ENCODE measurements around the gene HOXA5.

Gene HOXA5

DNA sequence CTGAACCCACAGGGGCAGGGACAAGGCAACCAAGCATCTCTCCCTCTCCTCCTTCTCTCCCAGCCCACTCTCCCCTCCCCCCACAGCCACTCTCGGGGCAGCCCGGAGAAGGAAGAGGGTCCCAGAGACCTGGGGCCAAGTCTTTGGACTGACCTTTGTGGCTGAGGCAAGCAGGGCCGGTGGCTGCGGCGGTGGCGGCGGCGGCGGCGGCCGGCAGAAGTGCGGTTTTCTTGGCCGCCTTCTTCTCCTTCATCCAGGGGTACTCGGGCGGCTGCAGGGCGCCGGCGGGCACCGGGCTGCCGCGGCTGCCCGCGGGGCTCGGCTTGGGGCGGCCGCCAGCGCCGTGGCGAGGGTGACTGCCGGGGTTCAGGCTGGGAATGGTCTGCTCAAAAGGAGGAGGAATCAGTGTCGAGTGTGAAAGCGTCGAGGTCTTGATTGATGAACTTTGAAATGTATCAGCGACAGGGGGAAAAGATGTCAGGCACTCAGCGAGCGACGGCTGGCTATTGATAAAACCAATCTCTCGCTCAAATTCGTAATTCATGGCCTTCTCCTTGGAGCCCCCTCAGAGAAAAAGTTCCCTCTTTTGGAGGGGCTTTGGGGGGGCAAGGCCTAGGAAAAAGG lies 41.4 kb downstream of the HOXA5 start:
- no peak for DNase-seq

DNA sequence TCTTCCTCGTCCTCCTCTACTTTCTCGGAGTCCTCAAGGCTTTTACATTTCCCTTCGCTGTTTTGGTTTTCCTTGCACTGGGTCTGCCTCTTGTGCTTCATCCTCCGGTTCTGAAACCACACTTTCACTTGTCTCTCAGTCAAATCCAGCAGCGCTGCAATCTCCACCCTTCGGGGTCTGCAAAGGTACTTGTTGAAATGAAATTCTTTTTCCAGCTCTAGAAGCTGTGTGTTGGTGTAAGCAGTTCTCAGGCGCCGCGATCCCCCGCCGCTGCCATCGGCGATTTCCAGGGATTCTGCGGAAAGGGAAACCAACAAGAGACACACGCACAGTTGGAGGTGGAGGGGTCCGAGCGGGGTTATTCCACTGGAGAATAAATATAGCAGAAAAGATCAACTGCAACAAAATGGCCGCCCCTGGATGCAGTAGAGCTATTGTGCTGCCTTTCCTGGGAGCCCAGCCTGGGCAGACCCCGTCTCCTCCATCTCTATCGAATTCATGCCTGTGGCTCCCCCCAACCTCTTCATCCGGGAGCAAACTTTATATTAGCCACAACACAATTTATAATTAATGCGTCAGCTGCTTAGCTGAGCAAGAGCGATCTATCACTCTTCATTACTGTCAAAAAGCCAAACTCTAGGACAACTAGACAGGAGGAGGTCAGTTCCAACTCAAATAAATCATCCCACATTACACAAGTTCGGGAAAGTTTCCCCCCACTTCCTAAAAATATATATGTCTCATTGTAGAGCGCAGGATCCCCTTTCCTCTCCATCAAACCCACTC lies 42.1 kb downstream of the HOXA5 start:
- DNase-seq, result no peak
- TF ChIP-seq POLR2A (IDR thresholded peaks at IDR 0.05; ENCODE audit: low read length) (no peak), GATA1 (IDR thresholded peaks at IDR 0.05; ENCODE audit: low read depth, low read length) (no peak)

More for the DNA sequence above, 41.4 kb downstream of the HOXA5 start:
- TF ChIP-seq GATA1 (IDR thresholded peaks at IDR 0.05; ENCODE audit: low read depth, low read length) (no peak), POLR2A (IDR thresholded peaks at IDR 0.05; ENCODE audit: low read length) (no peak)

GRCh38 chr7:27100694-27101170 lies 42.7 kb downstream of the HOXA5 start:
- no peak for DNase-seq
- TF ChIP-seq GATA1 (IDR thresholded peaks at IDR 0.05; ENCODE audit: low read depth, low read length), result no peak
- no peak for TF ChIP-seq POLR2A (IDR thresholded peaks at IDR 0.05; ENCODE audit: low read length)

GRCh38 chr7:27099453-27100370 lies 43.8 kb downstream of the HOXA5 start:
- DNase-seq, result no peak
- TF ChIP-seq GATA1 (IDR thresholded peaks at IDR 0.05; ENCODE audit: low read depth, low read length) (no peak), POLR2A (IDR thresholded peaks at IDR 0.05; ENCODE audit: low read length) (no peak)

DNA sequence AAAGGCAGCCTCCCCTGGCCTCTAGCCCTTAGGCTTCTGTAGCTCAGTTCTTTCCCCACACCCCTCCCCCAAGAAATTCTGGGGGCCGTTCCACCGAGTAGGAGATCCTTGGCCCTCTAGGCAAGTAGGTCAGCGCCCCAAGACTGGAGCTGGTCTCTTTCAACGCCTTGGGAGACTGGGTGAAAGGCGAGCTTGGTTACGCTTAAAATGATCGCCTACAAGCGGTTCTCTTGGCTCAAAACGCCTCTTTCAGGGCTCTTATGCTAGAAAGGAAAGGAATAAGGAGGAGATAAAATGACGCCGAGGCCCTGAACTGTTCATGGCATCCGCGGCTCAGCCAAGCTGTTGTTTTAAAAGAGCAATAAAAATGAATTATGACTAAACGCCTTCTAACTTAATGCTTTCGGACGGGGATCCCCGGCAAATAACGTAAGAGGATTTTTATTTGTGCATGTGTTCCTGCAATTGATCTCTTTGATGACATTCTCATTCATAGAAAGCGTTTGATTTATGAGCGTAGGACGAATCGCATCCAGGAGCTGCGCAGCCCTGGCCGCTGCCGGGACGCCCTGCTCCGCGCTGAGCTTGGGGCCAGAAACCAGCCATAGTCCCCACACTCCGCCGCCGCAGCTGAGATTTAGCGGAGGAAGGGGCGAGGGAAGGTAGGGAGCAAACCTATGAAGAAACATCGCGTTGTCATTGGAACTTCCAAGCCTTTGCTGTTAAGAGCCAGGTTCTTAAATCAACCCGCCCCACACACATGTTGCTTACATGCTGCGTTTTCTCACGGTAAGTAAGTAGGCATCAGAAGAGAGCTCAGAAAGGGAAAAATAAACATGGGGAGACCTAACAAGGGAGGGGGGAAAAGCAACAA lies 44.7 kb downstream of the HOXA5 start:
- no peak for DNase-seq
- TF ChIP-seq POLR2A (IDR thresholded peaks at IDR 0.05; ENCODE audit: low read length) (no peak), GATA1 (IDR thresholded peaks at IDR 0.05; ENCODE audit: low read depth, low read length) (no peak)

DNA sequence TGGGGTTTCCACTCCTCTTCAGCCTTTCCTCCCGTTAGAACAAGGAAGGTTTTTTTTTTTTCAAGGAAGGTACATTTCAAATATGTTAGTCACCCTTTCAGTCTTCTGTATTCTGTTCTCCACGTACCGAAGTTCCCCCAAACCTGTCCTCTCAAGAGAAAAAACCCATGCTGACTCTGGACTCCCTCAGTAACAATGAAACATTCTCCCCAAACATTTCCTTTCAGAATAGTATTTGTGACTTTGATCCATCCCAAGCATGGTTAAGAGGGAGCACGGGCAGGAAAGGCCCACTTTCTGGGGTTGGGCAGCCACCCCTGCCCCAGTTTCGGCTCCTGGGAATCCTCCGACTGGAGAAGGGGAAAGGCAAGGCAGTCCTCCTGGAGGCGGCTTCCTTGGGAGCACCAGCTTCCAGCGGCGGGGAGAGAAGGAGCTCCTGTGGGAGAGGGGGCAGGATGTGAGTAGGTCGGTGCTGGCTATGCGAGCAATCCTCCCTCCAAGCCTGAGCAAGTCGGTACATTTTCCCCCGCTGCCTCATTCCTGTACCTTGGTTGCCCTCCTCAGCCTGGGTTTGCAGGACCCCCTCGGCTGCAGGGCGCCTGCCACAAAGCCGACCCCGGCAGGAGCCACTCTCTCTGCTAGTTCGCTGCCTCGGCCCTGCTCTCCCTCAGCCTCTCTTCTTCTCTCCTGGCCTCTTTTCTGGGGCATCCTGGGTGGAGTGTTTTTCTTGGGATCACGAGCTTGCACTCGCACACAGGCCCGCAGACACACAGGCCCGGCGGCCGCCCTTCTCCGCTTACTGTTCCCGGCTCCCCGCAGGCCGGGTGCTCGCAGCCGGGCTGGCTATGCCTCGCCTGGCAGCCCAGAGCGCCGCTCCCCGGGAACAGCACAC lies 45.5 kb downstream of the HOXA5 start:
- TF ChIP-seq GATA1 (IDR thresholded peaks at IDR 0.05; ENCODE audit: low read depth, low read length), result no peak
- TF ChIP-seq POLR2A (IDR thresholded peaks at IDR 0.05; ENCODE audit: low read length), result no peak
- no peak for DNase-seq

GRCh38 chr7:27096768-27097514 lies 46.5 kb downstream of the HOXA5 start:
- no peak for DNase-seq
- TF ChIP-seq POLR2A (IDR thresholded peaks at IDR 0.05; ENCODE audit: low read length) (no peak), GATA1 (IDR thresholded peaks at IDR 0.05; ENCODE audit: low read depth, low read length) (no peak)

DNA sequence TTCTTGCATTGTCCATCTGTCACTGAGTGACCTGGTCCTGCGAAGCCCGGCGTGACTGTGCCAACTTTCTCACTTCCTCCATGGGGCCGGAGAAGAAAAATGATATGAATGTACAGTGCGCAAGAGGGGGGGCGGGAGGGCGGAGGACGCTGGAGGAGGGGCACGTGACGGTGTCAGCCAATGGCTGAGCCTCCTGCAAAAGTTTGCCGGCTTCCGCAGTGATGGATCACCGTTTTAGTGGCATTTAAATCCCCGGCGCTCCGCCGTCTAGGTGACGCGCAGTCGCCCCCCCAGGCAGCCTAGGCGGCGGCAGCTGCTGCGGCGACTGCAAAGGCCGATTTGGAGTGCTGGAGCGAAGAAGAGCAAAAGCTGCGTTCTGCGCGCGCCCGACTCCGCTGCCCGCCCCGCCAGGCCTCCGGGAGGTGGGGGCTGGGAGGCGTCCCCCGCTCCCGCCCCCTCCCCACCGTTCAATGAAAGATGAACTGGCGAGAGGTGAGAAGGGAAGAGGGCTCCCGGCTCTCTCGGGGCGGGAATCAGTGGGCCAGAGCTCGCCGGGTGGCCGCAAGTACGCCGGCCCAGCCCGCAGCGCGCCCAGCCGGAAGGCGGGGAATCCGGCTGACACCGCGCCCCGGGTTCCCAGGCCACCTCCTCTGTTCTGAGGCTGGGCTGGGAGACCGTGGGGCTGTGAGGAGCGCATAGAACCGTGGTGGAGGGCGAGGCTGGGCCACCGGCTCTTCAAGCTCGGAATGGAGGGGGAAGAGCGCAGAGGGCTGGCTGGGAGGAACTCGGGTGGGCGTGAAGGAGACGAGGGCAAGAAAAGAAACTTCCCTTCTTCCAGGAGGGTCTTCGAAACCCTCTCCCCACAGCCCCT lies 47.3 kb downstream of the HOXA5 start, which contains the start of gene HOXA1:
Gene HOXA1, minus strand, starts transcription at position 104 of the 871 bp plus-strand sequence. Its CDS starts 88 bp downstream, at position 16.
- no peak for TF ChIP-seq POLR2A (IDR thresholded peaks at IDR 0.05; ENCODE audit: low read length)
- no peak for TF ChIP-seq GATA1 (IDR thresholded peaks at IDR 0.05; ENCODE audit: low read depth, low read length)
- peak; percentile 68 to 73 for DNase-seq

GRCh38 chr7:27095050-27095896 lies 48.2 kb downstream of the HOXA5 start:
- no peak for DNase-seq
- no peak for TF ChIP-seq POLR2A (IDR thresholded peaks at IDR 0.05; ENCODE audit: low read length)
- no peak for TF ChIP-seq GATA1 (IDR thresholded peaks at IDR 0.05; ENCODE audit: low read depth, low read length)

All from erythroblast (primary cell).